ENCODE data around the gene AQP10.
"Not testable (repeated sequence)": the region's sequence is repeated elsewhere in the genome, so short reads cannot be mapped to it uniquely, and the experiment has no call there.

The AQP10 gene

DNA sequence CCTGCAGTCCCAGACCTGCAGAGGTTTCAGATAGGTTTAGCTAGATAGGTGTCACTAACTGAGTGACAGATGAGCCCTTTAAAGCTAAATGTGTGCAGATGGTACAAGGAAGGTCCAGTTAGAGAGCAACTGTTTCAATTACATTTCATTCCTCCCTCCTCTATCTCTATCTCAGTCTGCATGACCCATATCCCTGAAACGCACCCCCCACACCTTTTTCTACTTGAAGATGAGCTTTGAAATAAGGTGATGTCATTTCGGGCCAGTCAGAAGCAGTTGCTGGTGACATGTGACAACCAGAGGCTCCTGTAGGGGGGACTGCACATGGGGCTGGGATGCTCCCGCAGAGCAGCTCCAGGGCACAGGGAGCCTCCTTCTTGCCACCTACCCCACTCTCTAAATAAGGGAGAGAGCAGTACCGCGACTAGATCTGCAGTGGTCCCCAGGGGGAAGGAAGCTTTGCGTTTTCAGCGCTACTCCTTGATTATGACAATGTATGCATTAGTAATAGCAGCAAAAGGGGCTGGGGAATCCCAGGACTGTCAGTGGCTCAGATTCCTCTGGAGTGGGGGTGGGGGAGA, 8.7 kb downstream of the AQP10 start:
- no peak overlapping the region; the same call in 1 of the 2 replicates for H3K4me3 ChIP-seq (replicated peaks; ENCODE audit: low read depth, low read length)
- DNase-seq (ENCODE audit: extremely low read depth, low read depth): no peak
- TF ChIP-seq, protein P1, sequence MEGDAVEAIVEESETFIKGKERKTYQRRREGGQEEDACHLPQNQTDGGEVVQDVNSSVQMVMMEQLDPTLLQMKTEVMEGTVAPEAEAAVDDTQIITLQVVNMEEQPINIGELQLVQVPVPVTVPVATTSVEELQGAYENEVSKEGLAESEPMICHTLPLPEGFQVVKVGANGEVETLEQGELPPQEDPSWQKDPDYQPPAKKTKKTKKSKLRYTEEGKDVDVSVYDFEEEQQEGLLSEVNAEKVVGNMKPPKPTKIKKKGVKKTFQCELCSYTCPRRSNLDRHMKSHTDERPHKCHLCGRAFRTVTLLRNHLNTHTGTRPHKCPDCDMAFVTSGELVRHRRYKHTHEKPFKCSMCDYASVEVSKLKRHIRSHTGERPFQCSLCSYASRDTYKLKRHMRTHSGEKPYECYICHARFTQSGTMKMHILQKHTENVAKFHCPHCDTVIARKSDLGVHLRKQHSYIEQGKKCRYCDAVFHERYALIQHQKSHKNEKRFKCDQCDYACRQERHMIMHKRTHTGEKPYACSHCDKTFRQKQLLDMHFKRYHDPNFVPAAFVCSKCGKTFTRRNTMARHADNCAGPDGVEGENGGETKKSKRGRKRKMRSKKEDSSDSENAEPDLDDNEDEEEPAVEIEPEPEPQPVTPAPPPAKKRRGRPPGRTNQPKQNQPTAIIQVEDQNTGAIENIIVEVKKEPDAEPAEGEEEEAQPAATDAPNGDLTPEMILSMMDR (IDR thresholded peaks at IDR 0.05; ENCODE audit: low read depth, low read length, missing control alignments): no peak

GRCh38 chr1:154330669-154331068, 9.8 kb downstream of the AQP10 start:
- TF ChIP-seq, protein P1 (IDR thresholded peaks at IDR 0.05; ENCODE audit: low read depth, low read length, missing control alignments): no peak
- DNase-seq (ENCODE audit: extremely low read depth, low read depth): no peak
- H3K4me3 ChIP-seq (replicated peaks; ENCODE audit: low read depth, low read length): no peak overlapping the region

DNA sequence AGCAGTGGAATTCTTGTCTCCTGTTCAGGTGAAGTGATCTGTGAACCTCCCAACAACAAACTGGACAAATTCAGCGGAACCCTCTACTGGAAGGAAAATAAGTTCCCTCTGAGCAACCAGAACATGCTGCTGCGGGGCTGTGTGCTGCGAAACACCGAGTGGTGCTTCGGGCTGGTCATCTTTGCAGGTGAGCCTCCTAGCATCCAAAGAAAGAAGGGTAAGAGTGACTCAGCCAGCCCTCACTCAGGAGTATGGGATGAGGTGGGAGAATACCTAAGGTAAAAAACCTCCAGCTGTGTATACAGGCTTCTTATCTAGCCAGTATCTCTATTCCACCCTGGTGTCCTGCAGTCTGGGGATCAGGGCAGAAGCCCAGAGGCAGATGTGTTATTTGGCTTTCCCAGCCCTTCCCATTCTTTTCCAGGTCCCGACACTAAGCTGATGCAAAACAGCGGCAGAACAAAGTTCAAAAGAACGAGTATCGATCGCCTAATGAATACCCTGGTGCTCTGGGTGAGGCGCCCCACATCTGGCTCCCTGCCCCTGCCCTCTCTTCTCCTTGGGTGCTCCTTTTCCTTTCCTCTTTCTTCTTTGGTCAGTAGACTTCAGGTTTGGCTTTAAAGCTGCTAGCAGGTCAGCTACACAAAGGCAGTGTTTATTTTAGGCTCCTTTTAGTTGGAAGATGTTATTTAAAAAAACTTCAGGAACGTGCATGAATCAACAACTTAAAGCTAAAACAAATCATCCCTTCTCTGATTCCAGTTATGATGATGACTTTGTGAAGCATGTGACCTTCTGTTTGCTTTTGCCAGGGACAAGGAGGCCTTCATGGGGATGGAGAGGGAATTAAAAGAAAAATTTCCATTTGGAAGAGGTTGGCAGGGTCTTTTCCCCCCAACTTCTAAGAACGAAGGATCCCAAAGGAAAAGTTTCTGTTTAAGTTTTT, 13.5 kb downstream of the AQP10 start:
- H3K4me3 ChIP-seq (replicated peaks; ENCODE audit: low read depth, low read length): no peak overlapping the region
- TF ChIP-seq, protein P1 (IDR thresholded peaks at IDR 0.05; ENCODE audit: low read depth, low read length, missing control alignments): no peak
- no peak for DNase-seq (ENCODE audit: extremely low read depth, low read depth)

DNA sequence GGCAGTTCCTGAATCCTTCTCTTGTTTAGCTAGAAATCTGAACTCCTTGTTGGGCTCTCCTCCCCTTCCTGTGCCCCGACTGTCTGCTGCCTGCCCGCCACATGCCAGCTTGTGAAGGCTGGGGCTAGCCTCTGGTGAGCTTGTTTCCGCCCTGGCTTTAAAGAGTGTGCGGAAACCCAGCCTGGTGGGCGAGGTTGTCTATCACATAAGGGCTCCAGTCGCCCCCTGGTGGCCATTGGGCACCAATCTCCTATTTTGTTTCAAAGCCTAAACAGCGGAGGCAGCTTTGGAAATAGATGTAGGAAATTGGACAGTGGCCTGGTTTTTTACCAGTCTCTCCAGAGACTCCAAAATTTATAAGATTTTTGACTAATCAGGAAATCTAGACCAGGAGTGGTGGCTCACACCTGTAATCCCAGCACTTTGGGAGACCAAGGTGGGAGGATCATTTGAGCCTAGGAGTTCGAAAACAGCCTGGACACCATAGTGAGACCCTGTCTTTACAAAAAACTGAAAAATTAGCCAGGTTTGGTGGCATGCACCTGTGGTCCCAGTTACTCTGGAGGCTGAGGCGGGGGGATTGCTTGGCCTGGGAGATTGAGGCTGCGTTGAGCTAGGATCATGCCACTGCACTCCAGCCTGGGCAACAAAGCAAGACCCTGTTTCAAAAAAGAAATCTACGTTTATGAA, 14.3 kb downstream of the AQP10 start:
- TF ChIP-seq, protein P1 (IDR thresholded peaks at IDR 0.05; ENCODE audit: low read depth, low read length, missing control alignments): peak; percentile 89

DNA sequence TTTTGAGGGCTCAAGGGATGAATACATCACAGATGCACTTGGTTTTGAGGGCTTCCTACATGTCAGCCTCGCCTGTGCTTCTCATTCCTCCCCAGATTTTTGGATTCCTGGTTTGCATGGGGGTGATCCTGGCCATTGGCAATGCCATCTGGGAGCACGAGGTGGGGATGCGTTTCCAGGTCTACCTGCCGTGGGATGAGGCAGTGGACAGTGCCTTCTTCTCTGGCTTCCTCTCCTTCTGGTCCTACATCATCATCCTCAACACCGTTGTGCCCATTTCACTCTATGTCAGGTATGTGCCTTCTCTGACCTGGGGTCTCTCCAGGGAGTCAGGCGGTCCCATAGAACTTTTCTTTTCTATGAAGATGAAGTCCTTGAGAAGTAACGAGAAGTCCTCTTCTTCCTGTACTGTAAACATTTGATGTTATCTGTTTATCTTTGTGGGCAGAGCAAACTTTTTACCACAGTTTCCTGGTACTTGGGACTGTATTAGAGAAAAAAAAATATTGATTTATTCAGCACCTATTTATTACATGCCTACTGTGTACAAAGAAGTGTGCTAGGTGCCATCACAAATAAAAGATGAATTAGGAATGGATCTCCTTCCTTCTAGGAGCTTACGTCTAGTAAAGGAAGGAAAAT, 16.5 kb downstream of the AQP10 start:
- TF ChIP-seq, protein P1 (IDR thresholded peaks at IDR 0.05; ENCODE audit: low read depth, low read length, missing control alignments): no peak

More for the DNA sequence above, 14.3 kb downstream of the AQP10 start:
- DNase-seq (ENCODE audit: extremely low read depth, low read depth): peak; percentile 65
- H3K4me3 ChIP-seq (replicated peaks; ENCODE audit: low read depth, low read length): no peak overlapping the region

DNA sequence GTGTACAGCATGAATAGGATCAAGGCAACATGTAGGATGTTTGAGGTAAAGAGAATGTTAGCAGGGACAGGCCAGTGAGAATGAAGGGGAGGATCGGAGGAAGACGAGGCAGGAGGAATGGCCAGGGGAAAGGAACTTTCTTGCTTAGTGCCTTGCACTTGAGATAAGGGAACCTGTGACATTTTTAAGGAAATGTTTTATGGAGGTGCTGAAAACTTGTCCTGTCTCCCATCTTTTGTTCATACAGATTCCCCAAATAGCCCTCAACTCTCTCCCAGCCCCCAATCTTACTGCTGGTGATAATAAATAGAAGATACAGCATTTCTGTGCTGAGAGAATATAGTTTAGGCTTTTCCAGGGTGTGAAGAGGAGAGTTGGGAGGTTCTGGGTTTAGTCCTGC, 18.0 kb downstream of the AQP10 start:
- DNase-seq (ENCODE audit: extremely low read depth, low read depth): no peak
- H3K4me3 ChIP-seq (replicated peaks; ENCODE audit: low read depth, low read length): no peak overlapping the region
- TF ChIP-seq, protein P1 (IDR thresholded peaks at IDR 0.05; ENCODE audit: low read depth, low read length, missing control alignments): no peak

More for the DNA sequence above, 16.5 kb downstream of the AQP10 start:
- no peak overlapping the region for H3K4me3 ChIP-seq (replicated peaks; ENCODE audit: low read depth, low read length)
- DNase-seq (ENCODE audit: extremely low read depth, low read depth): no peak

GRCh38 chr1:154341366-154341765, 20.5 kb downstream of the AQP10 start:
- not testable (repeated sequence) for DNase-seq (ENCODE audit: extremely low read depth, low read depth); H3K4me3 ChIP-seq (replicated peaks; ENCODE audit: low read depth, low read length)

Measured in HFF-Myc (cell line).